ENCODE measurements around the gene IGFN1.

The IGFN1 gene

DNA sequence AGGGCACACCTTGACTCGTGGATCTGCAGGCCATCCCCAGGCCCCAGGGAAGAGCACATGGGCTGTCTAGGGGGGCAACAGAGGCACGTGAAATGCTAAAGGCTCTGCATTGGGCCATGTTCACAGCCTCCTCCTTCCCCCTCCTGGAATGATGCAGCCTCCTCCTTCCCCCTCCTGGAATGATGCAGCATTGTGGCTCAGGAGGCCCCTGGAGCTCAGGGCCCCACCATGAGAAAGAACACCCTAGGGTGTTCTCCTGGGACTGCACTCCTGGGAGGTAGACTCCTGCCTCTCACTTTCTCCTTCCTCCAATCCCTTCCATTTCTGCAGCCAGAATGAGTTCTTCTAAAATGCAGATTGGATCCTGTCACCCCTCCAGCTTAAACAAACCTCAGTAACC is 1.5 kb upstream of the IGFN1 start:
- Histone ChIP-seq H3K9ac (ENCODE audit: low read depth, low read length) (no peak overlapping the region), H3K9me3 (ENCODE audit: insufficient read depth, low read depth, low read length) (no peaks in the 10 kb centered on the region), H3K4me3 (ENCODE audit: low read length) (no peak overlapping the region), H3K36me3 (ENCODE audit: insufficient read depth, low read length) (no peaks in the 10 kb centered on the region), H3K4me1 (ENCODE audit: insufficient read depth, low read length) (no peaks in the 10 kb centered on the region), H3K27me3 (ENCODE audit: insufficient read depth, low read length) (no peaks in the 10 kb centered on the region), H3K27ac (ENCODE audit: low read depth, low read length) (no peak overlapping the region)
- 80% methylated on average over 2 of the region's 2 CpGs for WGBS

DNA sequence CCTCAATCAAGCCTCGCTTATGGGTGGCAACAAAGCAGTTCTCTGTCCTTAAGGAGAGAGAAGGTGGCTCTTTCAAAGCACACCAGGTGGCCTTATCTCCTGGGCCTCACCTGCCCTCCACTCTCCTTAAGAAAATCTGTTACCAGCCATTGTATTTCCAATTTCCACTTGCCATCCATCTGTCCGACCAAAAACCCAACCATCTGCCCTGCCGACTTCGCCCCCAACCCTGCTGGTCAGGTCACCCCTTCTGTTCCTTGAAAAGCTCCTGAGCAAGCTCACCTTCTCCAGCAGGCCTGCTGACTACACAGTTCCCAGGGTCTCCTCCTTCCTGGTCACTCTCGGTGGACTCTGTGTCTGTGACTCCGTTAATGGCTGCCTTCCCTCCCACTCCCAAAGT is 619 bp upstream of the IGFN1 start:
- H3K27ac ChIP-seq (ENCODE audit: low read depth, low read length): no peak overlapping the region

DNA sequence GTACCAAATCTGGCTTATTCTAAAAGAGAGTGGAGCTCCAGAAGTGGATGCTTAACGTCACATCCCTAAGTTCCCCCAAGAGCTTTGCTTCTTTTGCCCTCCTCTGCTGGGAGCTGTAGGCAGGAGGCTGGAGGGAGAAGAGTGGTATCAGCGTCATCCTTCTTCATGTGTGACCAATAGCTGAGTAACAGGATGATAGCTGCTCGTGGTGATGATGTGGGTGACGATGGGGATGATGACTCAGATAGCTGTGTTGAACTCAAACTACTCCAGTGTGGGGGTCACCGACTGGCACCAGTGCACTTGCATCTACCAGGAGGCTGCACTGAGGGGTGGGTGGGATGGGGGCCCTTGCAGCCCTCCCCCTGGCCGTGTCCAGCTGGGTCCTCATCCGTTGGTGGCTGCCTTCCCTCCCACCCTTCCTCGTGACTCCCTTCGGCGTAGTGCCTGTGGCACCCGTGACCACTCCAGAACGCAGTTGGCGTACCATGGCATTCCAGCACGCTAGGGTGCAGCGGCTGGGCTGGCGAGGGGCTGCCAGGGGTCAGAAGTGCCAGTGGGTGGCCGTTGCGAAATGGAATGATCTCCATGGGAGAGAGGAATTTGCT is 1.1 kb downstream of the IGFN1 start:
- Histone ChIP-seq H3K9me3 (ENCODE audit: insufficient read depth, low read depth, low read length) (no peaks in the 10 kb centered on the region), H3K27me3 (ENCODE audit: insufficient read depth, low read length) (no peaks in the 10 kb centered on the region)

More for the DNA sequence above, 619 bp upstream of the IGFN1 start:
- Histone ChIP-seq H3K9me3 (ENCODE audit: insufficient read depth, low read depth, low read length) (no peaks in the 10 kb centered on the region), H3K4me1 (ENCODE audit: insufficient read depth, low read length) (no peaks in the 10 kb centered on the region), H3K4me3 (ENCODE audit: low read length) (no peak overlapping the region), H3K36me3 (ENCODE audit: insufficient read depth, low read length) (no peaks in the 10 kb centered on the region), H3K27me3 (ENCODE audit: insufficient read depth, low read length) (no peaks in the 10 kb centered on the region), H3K9ac (ENCODE audit: low read depth, low read length) (no peak overlapping the region)
- WGBS: 96% methylated on average over 6 of the region's 6 CpGs

DNA sequence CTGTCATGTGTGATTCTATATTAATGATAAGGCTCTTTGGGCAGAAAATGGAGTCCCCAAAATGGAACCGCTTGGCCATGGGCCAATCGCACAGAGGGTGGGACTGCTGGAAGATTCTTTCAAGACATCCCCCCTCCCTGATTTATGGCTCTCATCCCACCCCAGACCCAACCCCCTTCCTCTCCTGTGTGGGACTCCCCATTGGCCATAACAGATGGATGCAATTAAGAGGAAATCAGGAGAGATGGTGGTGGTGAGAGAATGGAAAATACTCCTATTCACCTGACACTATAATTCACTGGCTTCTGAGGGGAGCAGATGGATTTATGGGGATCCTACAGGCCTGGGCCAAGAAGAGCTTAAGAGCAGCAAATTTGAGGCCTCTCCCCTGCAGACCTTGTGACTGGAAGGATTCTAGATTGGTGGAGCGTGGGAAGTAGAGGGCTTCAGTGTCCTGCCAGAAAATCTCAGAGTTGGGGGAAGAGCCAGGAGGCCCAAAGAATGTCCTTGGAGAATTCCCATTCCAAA is 1.7 kb downstream of the IGFN1 start:
- H3K9ac ChIP-seq (ENCODE audit: low read depth, low read length): no peak overlapping the region
- no peak overlapping the region for H3K27ac ChIP-seq (ENCODE audit: low read depth, low read length)
- WGBS: 95% methylated on average over 3 of the region's 3 CpGs
- H3K4me3 ChIP-seq (ENCODE audit: low read length): no peak overlapping the region
- H3K27me3 ChIP-seq (ENCODE audit: insufficient read depth, low read length): no peaks in the 10 kb centered on the region
- no peaks in the 10 kb centered on the region for H3K9me3 ChIP-seq (ENCODE audit: insufficient read depth, low read depth, low read length)
- H3K36me3 ChIP-seq (ENCODE audit: insufficient read depth, low read length): no peaks in the 10 kb centered on the region
- no peaks in the 10 kb centered on the region for H3K4me1 ChIP-seq (ENCODE audit: insufficient read depth, low read length)

More for the DNA sequence above, 1.1 kb downstream of the IGFN1 start:
- H3K9ac ChIP-seq (ENCODE audit: low read depth, low read length): no peak overlapping the region
- H3K4me3 ChIP-seq (ENCODE audit: low read length): no peak overlapping the region
- no peaks in the 10 kb centered on the region for H3K4me1 ChIP-seq (ENCODE audit: insufficient read depth, low read length)
- H3K27ac ChIP-seq (ENCODE audit: low read depth, low read length): no peak overlapping the region
- WGBS: 92% methylated on average over 18 of the region's 18 CpGs
- H3K36me3 ChIP-seq (ENCODE audit: insufficient read depth, low read length): no peaks in the 10 kb centered on the region

DNA sequence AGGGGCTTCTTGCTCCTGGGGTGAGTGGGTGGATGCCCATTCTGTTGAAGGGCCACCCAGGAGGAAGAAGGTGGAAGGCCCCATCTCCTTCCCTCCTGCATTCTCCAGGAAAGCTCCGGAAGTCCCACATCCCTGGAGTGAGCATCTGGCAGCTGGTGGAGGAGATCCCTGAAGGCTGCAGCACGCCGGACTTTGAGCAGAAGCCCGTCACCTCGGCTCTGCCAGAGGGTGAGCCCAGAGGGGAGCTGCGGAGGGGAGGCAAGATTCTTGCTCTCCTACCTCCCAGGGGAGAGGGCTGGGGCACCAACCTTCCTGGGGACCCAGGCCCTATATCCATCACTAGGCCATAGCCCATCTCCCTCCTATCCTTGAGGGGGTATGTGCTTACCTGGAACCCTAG is 3.4 kb downstream of the IGFN1 start:
- no peaks in the 10 kb centered on the region for H3K27me3 ChIP-seq (ENCODE audit: insufficient read depth, low read length)
- no peaks in the 10 kb centered on the region for H3K4me1 ChIP-seq (ENCODE audit: insufficient read depth, low read length)
- no peaks in the 10 kb centered on the region for H3K9me3 ChIP-seq (ENCODE audit: insufficient read depth, low read depth, low read length)
- H3K4me3 ChIP-seq (ENCODE audit: low read length): no peak overlapping the region
- no peaks in the 10 kb centered on the region for H3K36me3 ChIP-seq (ENCODE audit: insufficient read depth, low read length)
- WGBS: 96% methylated on average over 6 of the region's 6 CpGs
- H3K27ac ChIP-seq (ENCODE audit: low read depth, low read length): no peak overlapping the region
- no peak overlapping the region for H3K9ac ChIP-seq (ENCODE audit: low read depth, low read length)

DNA sequence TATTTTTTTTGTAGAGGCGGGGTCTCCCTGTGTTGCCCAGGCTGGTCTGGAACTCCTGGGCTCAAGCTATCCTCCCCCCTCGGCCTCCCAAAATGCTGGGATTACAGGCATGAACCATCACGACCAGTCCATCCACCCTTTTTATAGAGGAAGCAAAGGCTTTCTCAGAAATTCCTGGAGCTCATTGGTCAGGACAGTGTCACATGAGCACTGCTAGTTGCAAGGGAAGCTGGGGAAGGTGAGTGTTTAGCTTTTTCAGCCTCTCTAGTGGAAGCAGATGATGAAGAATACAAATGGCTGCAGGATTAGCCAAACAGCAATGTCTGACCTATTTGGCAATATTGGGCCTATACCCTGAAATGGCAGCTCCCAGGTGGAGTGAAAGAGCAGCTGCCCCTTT is 8.0 kb downstream of the IGFN1 start:
- Histone ChIP-seq H3K27me3 (ENCODE audit: insufficient read depth, low read length) (no peaks in the 10 kb centered on the region), H3K4me3 (ENCODE audit: low read length) (no peak overlapping the region), H3K9me3 (ENCODE audit: insufficient read depth, low read depth, low read length) (no peaks in the 10 kb centered on the region), H3K27ac (ENCODE audit: low read depth, low read length) (no peak overlapping the region), H3K36me3 (ENCODE audit: insufficient read depth, low read length) (no peaks in the 10 kb centered on the region), H3K4me1 (ENCODE audit: insufficient read depth, low read length) (no peaks in the 10 kb centered on the region), H3K9ac (ENCODE audit: low read depth, low read length) (no peak overlapping the region)
- 94% methylated on average over 3 of the region's 3 CpGs for WGBS

DNA sequence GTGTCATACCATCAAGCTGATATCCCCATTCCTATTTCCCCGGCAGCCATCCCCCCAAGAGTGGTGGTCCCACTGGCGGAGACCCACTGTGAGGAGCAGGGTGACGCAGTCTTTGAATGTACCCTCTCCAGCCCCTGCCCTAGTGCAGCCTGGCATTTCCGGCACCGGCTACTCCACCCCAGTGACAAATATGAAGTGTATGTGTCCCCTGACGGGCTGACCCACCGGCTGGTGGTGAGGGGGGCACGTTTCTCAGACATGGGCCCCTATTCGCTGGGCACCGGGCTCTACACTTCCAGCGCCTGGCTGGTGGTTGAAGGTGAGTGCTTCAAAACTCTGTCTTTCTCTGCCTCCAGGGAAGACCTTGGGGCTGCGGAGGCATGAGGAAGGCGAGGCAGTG is 14.4 kb downstream of the IGFN1 start:
- no peaks in the 10 kb centered on the region for H3K36me3 ChIP-seq (ENCODE audit: insufficient read depth, low read length)
- no peaks in the 10 kb centered on the region for H3K9me3 ChIP-seq (ENCODE audit: insufficient read depth, low read depth, low read length)
- no peak overlapping the region for H3K4me3 ChIP-seq (ENCODE audit: low read length)
- H3K9ac ChIP-seq (ENCODE audit: low read depth, low read length): no peak overlapping the region
- no peaks in the 10 kb centered on the region for H3K4me1 ChIP-seq (ENCODE audit: insufficient read depth, low read length)
- WGBS: 90% methylated on average over 13 of the region's 13 CpGs
- peaks cover 3% of the 10 kb centered on the region; the same call in 1 of the 2 replicates for H3K27me3 ChIP-seq (ENCODE audit: insufficient read depth, low read length)
- no peak overlapping the region for H3K27ac ChIP-seq (ENCODE audit: low read depth, low read length)

DNA sequence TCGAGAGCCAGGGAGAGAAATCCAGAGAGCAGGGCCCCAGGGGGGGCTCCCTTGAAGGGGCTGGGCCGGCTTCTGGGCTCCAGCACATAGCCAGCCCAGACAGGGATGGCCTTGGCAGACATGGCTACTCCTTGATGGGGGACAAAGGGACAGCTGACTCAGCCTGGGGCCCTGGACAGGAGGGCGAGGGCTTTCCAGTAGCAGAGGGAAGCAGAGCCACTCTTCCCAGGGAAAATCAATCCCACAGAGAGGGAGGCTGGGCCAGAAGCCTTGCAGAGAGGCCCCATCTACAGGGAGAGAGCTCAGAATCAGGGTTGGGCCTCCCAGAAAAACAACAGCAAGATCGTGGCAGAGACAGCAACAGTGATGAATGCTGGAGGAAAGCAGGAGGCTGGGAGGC is 15.6 kb downstream of the IGFN1 start:
- 81% methylated on average over 4 of the region's 4 CpGs for WGBS
- no peaks in the 10 kb centered on the region for H3K9me3 ChIP-seq (ENCODE audit: insufficient read depth, low read depth, low read length)
- peaks cover 3% of the 10 kb centered on the region; the same call in 1 of the 2 replicates for H3K27me3 ChIP-seq (ENCODE audit: insufficient read depth, low read length)
- H3K4me3 ChIP-seq (ENCODE audit: low read length): no peak overlapping the region
- H3K36me3 ChIP-seq (ENCODE audit: insufficient read depth, low read length): no peaks in the 10 kb centered on the region
- H3K9ac ChIP-seq (ENCODE audit: low read depth, low read length): no peak overlapping the region
- no peaks in the 10 kb centered on the region for H3K4me1 ChIP-seq (ENCODE audit: insufficient read depth, low read length)
- H3K27ac ChIP-seq (ENCODE audit: low read depth, low read length): no peak overlapping the region

DNA sequence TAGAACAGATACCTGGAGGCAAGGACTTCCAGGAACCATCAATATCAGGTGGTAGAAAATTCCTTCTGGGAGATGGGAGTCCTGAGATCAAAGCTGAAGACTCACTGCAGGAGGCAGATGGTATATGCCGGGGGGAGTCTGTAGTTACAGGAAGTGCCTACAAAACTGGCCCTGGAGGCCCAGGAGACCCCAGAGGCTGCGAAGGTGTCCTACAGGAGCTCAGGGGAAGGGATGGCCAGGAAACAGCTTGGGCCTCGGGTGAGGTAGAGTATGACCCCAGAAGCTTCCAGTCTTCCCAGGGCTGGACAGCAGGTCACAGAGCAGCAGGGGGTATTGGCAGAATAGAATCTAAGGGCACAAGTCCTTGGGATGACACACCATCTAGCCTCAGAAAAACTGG is 16.4 kb downstream of the IGFN1 start:
- Histone ChIP-seq H3K9ac (ENCODE audit: low read depth, low read length) (no peak overlapping the region), H3K4me3 (ENCODE audit: low read length) (no peak overlapping the region), H3K9me3 (ENCODE audit: insufficient read depth, low read depth, low read length) (no peaks in the 10 kb centered on the region), H3K27ac (ENCODE audit: low read depth, low read length) (no peak overlapping the region), H3K27me3 (ENCODE audit: insufficient read depth, low read length) (peaks cover 3% of the 10 kb centered on the region; the same call in 1 of the 2 replicates), H3K4me1 (ENCODE audit: insufficient read depth, low read length) (no peaks in the 10 kb centered on the region), H3K36me3 (ENCODE audit: insufficient read depth, low read length) (no peaks in the 10 kb centered on the region)
- 84% methylated on average over 3 of the region's 3 CpGs for WGBS

DNA sequence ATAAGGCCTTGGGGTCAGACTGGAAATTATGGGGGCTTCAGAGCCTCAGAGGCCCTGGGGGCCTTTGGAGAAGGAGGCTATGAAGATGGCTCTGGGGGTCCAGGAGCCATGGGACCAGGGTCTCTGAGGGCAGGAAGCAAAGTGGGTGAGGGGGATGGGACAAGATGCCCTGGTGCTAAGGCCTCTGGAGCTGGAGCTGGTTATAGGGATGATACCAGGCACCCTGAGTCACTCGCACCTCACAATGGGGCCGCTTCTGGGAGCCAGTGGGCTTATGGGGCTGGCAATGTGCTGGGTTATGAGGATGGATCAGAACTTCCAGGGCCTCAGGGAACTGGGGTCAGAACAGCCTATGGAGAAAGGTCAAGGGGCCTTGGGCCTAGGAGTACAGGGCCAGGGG is 17.6 kb downstream of the IGFN1 start:
- H3K4me3 ChIP-seq (ENCODE audit: low read length): no peak overlapping the region
- no peak overlapping the region for H3K9ac ChIP-seq (ENCODE audit: low read depth, low read length)
- no peaks in the 10 kb centered on the region for H3K4me1 ChIP-seq (ENCODE audit: insufficient read depth, low read length)
- H3K27me3 ChIP-seq (ENCODE audit: insufficient read depth, low read length): peaks cover 3% of the 10 kb centered on the region; the same call in 1 of the 2 replicates
- no peak overlapping the region for H3K27ac ChIP-seq (ENCODE audit: low read depth, low read length)
- 94% methylated on average over 2 of the region's 2 CpGs for WGBS
- no peaks in the 10 kb centered on the region for H3K9me3 ChIP-seq (ENCODE audit: insufficient read depth, low read depth, low read length)
- no peaks in the 10 kb centered on the region for H3K36me3 ChIP-seq (ENCODE audit: insufficient read depth, low read length)

DNA sequence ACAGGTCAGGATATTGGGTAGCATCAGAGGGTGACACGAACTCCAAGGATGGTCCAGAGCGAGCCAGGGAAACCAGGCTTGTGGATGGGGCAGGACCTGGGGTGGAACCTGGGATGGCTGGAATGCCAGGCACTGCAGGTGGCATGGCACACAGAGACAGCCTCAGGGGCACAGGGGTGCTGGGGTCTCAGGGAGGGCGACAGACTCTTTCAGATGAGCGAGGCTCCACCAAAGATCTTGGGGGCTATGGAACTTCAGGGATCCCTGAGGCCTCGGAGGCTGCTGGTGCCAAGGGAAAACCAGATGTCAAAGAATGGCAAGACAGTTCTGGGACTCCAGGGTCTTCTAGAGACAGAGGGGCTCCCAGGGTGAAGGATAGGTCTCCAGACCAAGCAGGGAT is 21.4 kb downstream of the IGFN1 start:
- peaks cover 3% of the 10 kb centered on the region; the same call in 1 of the 2 replicates for H3K27me3 ChIP-seq (ENCODE audit: insufficient read depth, low read length)
- WGBS: 89% methylated on average over 5 of the region's 5 CpGs

More for the DNA sequence above, 21.4 kb downstream of the IGFN1 start:
- Histone ChIP-seq H3K36me3 (ENCODE audit: insufficient read depth, low read length) (no peaks in the 10 kb centered on the region), H3K27ac (ENCODE audit: low read depth, low read length) (no peak overlapping the region), H3K9ac (ENCODE audit: low read depth, low read length) (no peak overlapping the region), H3K4me1 (ENCODE audit: insufficient read depth, low read length) (no peaks in the 10 kb centered on the region), H3K4me3 (ENCODE audit: low read length) (no peak overlapping the region), H3K9me3 (ENCODE audit: insufficient read depth, low read depth, low read length) (no peaks in the 10 kb centered on the region)

Data from HUES64 (cell line).